Parietal lobe (tissue), 2 donors: ENCODE measurements around the gene TCFL5. TPM values are rescaled to one million over a fixed set of nuclear protein-coding genes. Genes with fewer than 3 reads are reported as not detected.

Source experiments
- small RNA-seq: library from RNA; depleted of rRNA; stranded (forward); fragments of <200 nt; gene quantifications from one replicate; pipeline ENCODE3, GENCODE V24; 2014; ENCODE audit warnings: low replicate concordance
- total RNA-seq: library from RNA; depleted of rRNA; stranded (reverse); fragments of >200 nt; gene quantifications from one replicate; pipeline ENCODE4 v1.2.3, GENCODE V29; 2014

Gene TCFL5
- 8.1 TPM for total RNA-seq

DNA sequence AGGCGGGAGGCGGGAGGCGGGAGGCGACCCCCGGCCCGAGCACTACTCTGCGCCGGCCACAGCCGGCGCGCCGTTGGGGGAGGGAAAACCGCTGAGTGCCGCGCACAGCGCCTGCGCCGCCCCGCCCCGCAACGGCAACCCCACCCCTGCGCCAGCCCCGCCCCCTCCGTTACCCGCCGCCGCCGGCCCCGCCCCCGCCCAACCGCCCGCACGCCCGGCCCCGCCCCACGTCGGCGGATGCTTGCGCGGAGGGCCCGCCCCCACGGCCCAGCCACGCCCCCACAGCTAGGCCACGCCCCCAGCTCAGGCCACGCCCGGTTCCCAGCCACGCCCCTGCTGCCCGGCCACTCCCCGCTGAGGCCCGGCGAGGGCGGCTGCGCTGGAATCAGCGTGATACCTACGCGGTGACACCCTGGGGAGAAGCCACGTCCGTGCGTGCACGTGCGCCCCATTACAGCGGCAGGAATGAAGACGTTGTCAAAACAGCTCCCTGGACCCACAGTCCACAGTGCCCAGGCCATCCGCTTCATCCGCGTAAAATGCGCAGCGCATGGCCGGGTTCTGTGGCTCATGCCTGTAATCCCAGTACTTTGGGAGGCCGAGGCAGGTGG lies at the start of gene TCFL5:
TCFL5 (minus strand) TSS at position 97 of the 611 bp plus-strand sequence. CDS start 152 bp downstream, outside the sequence.

GRCh38 chr20:62816884-62817873 lies 44.4 kb downstream of the TCFL5 start, which contains the start of gene COL9A3:
COL9A3 (plus strand) TSS chr20:62817050; CDS start chr20:62817065, 15 bp downstream.

GRCh38 chr20:62804627-62805154 lies 56.9 kb downstream of the TCFL5 start, which contains the start of gene OGFR:
OGFR (plus strand) TSS chr20:62804835; CDS start chr20:62804860, 25 bp downstream.

Small RNAs within 50 kb of the gene (small RNA-seq; reads per million reads assigned to genes)
- not detected for gene DPH3P1

Other genes starting within 250 kb of the TCFL5 start
- gene SLCO4A1, start 219.3 kb downstream of the TCFL5 start, total RNA-seq = 2.5 TPM
- gene NTSR1, start 153.0 kb downstream of the TCFL5 start, total RNA-seq = 11.9 TPM
- 15.3 TPM for gene MRGBP, start 65.3 kb downstream of the TCFL5 start, total RNA-seq
- 26.9 TPM for gene OGFR, start 57.0 kb downstream of the TCFL5 start, total RNA-seq
- 27.9 TPM for gene COL9A3, start 44.8 kb downstream of the TCFL5 start, total RNA-seq
- 72.6 TPM for gene DIDO1, start 64.7 kb upstream of the TCFL5 start, total RNA-seq
- gene GID8, start 76.3 kb upstream of the TCFL5 start, total RNA-seq = 49.8 TPM
- 0.31 TPM for gene SLC17A9, start 90.9 kb upstream of the TCFL5 start, total RNA-seq
- gene BHLHE23, start 145.1 kb upstream of the TCFL5 start, total RNA-seq = 0.94 TPM